Testis (tissue), 2 donors: ENCODE measurements around the gene MSRB3.

Source experiments
- CTCF ChIP-seq, 3 experiments: fragments of 450-650 bp in 2 of 3; fragments of 200-600 bp in 1 of 3; sonication (generic) in 1 of 3; IDR thresholded peaks; one replicate each; pipeline ENCODE4 v1.5.1; 2016 to 2019; ENCODE audit warnings: antibody characterized with exemption in 3 of 3, mild to moderate bottlenecking in 2 of 3, moderate library complexity in 1 of 3
- POLR2A ChIP-seq: fragments of 450-650 bp; IDR thresholded peaks from one replicate; pipeline ENCODE4 v1.6.1; 2017; ENCODE audit warnings: antibody characterized with exemption, mild to moderate bottlenecking, moderate library complexity

GRCh38 chr12:65368055-65368454 is 89.6 kb downstream of the MSRB3 start:
- TF ChIP-seq CTCF (IDR thresholded peaks at IDR 0.05) (no peak), POLR2A (no peak)
